UCSD-AML1 (cell line): Measurements from ENCODE around the gene GREB1L.

ENCODE experiments used
- DNase-seq: peaks from one replicate; lab custom pipeline; 2025; ENCODE audit not compliant: unreplicated experiment; lab: John Stamatoyannopoulos, UW

Gene GREB1L

DNA sequence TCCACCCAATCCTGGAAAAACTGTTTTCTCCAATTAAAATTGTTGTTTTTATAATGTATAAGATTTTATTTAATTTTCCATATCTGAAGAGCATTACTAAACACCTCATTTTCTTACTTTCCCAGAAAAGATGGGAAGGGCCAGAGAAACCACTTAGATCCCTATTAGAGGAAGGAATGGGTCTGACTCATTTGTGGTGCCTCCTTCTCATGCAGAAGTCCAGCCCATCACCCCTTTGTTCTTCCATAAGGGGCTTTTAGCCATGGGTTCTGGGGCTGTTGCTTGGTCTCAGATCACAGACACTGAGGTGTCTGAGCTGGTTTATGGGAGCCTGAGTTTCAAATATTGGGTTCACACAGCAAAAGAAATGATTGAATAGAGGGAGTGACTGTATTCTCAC, 206.3 kb downstream of the GREB1L start:
- no peak for DNase-seq

DNA sequence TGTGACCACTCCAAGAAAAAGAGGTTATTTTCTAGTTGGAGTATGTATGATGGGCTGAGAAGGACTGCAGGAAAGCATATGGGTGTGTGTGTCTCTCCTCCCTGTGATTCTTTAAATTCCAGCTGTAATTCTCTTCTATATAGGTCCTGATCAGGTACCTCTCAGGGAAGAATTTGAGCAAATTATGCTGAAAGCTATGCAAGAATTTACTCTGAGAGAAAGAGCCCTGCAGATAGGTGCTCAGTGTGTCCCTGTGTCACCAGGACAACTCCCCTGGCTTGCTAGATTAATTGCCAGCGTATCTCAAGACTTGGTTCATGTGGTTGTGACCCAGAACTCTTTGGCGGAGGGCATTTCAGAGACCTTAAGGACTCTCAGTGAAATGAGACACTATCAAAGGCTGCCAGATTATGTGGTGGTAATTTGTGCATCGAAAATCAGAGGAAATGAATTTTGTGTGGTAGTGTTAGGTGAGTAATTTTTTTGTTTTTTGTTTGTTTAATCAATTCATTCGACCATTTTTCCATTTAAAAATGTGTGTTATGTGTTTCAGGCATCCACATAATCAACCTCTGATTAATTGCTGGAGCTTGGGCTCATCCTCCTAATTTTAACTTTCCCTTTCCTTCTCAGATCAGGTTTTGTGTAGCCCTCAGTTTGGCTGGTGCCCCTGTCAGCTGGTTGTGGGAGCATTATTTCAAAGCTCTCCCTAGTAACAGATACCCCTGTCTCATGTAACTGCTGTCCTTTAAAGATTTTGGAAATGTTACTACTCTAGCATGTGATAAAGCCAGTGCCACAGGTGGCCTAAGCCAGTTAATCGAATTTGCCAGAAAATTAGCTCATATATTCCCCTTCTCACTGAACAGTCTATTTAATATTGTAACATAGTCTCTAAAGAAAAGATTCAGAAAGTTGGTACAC, 207.6 kb downstream of the GREB1L start:
- no peak for DNase-seq

DNA sequence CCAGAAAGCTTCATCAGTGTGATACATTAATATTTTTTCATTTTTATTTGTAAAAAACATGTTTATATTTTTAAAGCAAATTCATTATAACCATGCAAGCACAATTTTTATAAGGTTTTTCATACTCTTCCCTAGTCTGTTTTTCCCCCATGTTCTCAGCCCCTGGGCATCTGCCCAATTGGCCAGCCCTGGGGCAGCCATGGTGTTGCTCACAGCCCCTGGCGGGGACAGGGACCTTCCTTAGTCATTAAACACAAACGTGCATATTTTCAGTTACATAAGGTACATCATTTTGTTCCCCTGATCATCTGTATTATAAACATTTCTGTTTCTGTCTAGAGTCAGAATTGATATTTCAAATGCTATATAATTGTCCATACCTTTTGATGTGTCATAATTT, 208.5 kb downstream of the GREB1L start:
- DNase-seq = no peak

DNA sequence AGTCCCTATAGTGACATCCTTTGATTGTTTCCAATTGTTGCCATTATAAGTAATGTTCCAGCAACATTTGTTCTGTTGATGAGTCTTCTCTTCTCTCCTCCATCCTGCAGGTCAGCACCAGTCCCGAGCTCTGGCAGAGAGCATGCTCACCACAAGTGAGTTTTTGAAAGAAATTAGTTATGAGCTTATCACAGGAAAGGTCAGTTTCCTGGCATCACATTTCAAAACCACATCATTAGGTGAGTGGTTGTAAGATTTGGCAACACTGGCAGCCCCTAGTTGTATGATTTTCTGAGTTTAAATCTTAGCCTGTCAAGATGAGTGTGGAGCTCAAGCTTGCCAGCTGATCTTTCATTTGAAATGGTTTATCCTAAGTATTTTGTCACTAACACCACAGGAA, 208.9 kb downstream of the GREB1L start:
- no peak for DNase-seq

DNA sequence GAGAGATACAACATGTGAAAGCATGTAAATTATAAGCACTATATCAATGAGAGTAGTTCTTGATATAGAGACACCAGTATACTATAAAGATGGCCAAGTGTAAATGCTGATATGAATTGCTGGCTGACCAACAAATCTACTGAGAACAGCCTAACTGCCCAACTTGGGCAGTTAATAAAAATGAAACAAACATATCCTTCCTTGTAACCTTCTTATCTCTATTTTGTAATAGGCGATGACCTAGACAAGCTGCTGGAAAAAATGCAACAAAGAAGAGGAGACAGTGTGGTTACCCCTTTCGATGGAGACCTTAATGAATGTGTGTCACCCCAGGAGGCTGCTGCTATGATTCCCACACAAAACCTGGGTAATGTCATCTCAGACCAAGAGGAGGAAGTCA, 209.8 kb downstream of the GREB1L start:
- no peak for DNase-seq

DNA sequence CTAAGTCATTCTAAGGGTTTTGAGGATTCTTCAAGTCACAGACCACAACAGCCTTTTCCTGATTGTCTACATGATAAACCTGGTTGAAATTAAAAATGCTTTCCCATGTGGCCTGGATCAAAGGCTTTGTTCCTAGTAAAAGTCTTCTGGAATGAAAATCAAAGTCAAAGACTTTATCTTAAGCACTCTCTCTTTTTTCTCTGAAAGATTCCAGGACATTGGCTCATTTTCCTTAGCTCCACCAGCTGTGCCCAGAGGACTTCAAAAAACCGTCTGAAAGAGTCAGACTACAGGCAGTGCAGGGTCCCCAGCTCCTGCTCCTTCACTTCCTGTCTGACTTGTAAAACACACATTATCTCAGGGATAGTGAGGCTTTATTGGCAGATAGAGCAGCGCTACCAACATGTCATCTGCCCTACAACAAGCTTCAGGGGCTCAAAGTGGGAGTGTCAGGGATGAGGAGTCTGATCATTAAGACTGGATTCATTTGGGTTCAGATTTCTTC, 210.3 kb downstream of the GREB1L start:
- no peak for DNase-seq

DNA sequence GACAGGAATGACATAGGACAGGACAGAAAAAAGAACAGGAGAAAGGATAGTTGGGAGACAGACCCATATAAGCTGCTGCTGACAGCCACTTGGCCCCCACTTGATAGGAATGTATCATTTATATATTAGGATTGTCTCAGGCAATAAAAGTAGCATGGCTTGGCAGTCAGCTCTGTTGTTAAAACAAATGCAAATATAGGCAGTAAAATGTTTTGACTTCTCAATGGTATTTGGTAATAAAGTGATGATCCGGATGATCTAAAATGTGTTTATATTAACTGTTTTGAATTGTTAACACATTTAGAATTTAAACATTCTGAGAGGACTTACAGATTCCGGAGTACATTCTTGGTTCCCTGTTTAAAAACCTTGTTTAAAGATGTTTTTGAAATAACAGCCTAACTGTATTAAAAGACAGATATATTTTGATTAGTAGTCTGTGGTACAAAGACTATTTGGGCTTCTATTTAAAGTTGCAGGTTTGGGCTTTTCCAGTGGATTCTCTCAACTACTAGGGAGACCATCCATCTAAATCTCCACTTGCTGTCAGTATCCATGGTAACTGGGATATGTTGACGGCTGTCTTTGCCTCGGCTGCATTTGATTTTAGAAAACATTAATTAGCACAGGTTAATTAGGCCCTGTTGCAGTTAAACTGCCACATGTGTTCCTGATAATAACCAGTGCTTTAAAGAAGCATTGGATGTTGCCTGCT, 210.9 kb downstream of the GREB1L start:
- no peak for DNase-seq

DNA sequence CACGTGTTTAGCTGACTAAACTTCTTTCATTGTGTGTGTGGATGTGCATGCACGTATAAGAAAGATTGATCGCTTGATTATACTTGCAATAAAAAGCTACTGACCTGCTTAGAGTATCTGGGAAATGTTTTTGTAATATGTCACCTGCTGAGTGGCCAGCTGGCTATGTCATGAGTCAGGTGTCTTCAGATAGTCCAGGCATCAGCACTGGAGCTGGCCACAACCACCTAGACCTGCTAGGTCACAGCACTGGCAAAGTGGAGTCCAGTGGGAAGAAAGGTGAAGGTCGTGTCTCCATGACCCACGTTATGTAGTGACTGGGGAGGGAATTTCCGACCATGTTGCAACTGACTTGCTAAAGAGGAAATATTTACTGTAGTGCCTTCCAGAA, 211.5 kb downstream of the GREB1L start:
- DNase-seq = no peak

DNA sequence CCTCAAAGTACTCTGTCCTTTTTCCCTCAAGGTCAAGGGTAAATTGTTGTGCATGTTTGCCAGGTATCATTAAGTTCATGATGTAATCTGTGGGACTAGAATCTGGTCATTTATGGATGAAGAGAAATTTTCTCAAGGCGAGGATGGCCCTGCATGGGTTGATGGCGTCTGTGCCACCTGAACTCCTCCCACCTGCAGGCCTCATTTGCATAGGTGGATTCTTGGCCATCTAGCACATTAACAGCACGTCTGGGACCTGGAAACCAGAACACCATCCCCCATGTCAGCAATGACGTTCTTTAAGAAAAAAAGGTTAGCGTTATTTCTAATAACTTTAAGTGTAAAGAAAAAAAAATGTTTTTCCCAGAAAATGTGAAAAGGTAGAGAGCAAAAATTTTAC, 212.7 kb downstream of the GREB1L start:
- DNase-seq = no peak

DNA sequence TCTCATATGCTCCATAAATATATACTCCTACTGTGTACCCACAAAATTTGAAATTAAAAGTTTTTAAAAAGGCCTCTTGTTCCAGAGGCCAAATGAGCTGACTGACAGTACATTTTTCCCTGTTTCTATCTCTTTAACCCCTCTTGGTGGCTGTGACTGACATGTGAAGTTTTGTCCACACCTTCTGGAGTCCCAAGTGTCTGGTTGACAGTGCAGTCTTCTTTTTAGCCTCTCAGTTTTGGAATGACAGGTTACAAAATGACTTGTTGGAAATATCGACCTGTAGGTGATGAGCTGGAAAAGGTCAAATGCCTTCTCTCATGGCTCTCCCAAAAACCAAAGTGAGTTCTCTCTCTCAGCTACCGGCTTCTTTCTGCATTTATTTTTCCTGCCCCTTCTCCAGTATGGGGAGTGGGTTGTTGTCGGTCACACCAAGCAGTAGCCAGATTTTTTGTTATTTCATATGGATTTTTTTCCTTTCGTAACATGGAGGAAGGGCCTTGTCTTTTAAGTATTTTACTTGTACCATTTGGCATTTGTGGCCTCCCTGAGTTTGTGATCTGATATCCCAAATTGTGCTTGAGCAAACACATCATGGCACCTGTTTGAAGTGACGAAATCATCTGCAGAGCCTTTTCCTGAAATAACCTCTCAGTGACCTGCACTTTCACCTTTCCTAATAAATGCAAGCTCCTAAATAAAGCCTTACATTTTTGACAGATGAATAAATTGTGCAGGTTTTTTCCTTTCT, 214.6 kb downstream of the GREB1L start:
- DNase-seq = no peak

DNA sequence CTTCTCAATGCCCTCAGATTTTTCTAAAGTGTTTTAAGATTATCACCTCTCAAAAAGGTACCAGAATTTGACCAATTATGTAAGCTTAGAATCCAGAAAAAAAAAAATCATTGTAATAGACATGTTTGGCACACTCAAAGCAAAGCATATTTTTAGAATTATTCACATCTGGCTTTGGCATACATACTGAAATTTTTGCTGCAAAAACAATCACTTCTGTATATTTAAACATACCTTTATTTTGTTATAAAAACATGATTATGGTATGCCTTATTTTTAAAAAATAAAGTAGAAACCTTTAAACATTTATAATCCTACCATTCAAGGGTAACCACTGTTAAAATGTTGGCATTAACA, 215.1 kb downstream of the GREB1L start:
- no peak for DNase-seq

DNA sequence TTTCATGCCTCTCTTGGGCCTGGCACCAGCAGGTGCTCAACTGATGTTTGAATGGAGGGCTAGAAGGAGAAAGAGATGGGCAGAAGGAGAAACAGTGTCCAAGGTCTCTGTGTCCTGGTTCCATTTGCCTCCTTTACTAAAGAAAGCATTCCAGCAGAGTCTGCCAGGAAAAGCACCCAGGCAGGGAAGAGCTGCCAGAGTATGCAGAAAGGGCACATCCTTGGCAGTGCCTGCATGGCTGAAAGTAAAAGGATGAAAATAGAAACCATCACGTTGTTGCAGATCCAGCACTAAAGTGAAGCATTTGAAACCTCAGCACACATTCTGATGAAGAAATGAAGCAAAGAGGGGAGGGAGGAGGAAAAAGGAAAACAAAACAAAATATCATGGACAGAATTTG, 216.3 kb downstream of the GREB1L start:
- no peak for DNase-seq

DNA sequence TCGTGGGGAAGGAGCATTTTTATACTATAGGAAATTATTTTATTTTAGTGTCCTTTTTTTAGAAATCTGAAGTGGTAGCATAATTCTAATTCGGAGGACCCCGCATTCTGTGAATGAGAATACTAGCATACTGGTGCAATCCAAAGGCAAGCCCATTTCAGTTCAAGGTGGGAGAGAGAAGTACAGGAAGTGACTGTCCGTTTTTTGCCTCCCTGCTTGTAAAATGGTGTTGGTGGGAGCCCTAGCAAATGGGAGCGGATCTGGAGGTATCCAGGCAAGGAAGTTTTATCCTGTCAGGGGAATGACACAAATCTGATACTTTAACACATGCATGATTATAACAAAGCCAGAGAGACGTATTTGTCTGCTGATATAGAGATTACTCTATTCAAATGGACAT, 216.8 kb downstream of the GREB1L start:
- DNase-seq = no peak

DNA sequence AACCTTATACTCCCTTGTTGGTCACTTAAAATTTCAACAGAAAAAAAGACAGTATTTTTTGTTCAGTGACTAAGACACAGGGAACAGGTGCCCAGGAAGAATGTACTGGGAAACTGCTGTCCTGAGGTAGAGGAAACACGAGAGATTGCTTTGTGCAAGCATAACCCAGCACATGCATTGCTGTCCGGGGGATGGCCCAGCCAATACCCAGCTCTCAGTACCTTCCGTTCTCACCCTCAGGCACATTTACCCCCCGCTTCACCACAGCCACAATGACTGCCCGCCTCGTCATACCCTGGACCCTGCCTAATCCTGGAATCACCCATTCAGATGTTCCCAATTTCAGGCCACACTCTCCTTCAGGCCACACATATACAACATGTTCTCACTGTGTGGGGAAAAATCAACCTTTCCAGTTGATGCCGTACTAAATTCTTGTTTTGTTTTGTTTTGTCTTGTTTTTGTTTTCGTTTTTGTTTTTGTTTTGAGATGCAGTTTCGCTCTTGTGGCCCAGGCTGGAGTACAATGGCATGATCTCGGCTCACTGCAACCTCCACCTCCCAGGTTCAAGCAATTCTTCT, 217.8 kb downstream of the GREB1L start:
- DNase-seq = no peak

DNA sequence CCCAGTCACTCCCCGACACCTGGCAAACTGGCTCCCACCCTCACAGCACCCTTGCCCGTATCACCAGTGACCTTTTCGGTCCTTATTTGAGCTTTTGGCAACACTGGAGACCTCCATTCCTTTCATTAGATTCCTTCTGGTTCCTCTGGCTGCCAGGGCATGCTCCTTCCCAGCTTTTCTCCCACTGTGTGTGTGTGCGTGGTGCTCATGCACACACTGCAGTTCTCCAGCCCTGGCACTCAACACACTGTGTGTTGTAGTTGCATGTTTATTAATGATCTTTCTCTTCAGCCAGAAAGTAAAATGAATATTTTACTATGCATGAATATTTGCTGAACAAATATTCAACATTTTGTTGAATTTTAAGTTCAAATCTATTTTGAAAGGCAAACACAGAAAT, 219.4 kb downstream of the GREB1L start:
- no peak for DNase-seq

DNA sequence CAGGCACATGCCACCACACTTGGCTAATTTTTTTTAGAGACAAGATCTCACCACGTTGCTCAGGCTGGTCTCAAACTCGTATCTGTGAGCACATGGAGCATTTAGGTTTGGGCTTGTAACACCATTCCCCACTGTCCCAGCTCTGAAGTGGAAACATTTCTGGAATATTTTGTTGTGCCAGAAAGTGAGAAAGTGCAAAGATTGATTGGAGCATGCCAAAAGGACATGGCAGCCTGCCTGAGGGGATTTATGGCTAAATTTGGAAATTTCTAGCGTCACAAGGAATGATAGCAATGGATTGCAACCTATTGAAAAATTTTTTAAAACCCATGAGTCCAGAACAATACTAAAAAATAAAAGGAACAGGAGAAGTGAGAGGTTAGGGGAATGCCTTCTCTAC, 221.7 kb downstream of the GREB1L start:
- no peak for DNase-seq

DNA sequence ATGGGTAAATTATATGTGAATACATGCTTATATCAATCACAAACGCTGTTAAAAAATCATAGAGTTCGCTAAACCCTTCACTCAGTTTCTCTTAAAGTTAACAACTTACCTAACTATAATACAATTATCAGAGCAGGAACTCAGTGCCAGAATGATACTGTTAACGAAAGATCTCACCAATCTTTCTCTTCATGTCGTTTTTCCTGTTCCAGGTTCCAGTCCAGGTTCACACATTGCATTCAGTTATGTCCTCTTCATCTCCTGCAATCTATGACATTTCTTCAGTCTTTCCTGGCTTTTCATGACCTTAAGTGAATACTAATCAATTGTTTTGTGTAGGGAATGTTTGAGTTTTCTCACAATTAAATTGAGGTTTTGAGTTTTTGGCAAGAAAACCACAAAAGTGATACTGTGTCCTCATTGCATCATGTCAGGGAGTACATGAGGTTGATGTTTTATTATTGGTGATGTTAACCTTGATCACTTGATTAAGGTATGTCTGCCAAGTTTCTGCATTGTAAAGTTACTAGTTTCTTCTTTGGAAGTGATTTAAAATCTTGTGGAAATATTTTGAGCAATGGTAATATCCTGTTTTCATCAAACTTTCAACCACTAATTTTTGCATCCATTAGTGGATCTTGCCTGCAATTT, 226.6 kb downstream of the GREB1L start:
- DNase-seq = no peak

DNA sequence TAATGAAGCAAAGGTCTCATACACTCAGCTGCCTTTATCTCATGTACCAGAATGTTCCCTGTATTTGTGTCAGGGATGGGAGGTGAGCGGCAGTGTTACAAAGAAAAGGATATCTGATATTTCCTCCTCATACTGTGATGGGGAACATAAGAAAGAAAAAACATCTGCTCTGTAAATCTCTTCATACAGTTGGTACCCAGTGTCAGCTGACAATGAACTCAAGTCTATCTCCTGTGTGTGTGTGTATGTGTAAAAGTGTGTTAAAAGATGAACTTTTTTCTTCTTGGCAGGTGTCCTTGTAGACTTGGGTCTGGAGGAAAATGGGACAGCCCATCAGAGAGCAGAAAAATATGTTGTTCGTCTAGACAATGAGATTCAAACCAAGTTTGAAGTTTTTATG, 230.7 kb downstream of the GREB1L start:
- DNase-seq = no peak

DNA sequence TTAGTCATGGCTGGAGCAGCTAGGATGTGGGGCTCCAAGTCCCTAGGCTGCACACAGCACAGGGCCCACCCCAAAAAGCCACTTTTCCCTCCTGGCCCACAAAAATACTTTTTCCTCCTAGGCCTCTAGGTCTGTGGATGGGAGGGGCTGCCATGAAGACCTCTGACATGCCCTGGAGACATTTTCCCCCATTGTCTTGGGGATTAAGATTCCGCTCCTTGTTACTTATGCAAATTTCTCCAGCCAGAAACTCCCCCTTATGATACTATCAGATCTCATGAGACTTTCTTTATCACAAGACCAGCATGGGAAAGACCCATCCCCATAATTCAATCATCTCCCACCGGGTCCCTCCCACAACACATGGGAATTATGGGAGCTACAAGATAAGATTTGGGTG, 232.6 kb downstream of the GREB1L start:
- no peak for DNase-seq

DNA sequence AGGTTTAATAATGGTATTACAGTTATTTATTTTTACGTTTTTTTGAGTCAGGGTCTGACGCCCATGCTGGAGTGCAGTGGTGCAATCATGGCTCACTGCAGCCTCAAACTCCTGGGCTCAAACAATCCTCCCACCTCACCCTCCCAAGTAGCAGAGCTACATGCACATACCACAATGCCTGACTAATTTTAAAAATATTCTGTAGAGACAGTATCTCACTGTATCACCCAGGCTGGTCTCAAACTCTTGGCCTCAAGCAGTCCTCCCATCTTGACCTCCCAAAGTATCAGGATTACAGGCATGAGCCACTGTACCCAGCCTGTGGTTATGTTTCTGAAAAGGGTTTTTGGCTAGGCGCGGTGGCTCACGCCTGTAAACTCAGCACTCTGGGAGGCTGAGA, 237.7 kb downstream of the GREB1L start:
- no peak for DNase-seq

DNA sequence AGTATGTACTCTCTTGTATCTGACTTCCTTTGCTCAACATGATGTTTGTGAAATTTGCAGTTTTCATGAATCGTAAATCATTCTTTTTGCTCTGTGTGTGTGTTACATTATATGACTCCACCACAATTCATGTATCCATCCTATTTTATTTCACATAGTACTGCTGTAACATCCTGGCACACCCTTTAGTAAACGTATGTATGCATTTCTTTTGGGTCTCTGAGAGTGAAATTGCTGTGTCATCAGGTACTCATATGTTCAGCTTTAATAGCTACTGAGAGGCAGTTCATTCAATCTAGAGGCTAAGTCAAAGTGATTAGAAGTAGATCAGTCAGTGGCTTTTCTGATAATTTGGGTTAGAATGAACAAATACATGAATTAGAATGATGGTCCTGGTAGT, 239.7 kb downstream of the GREB1L start:
- no peak for DNase-seq
